DOHH2 (cell line): ENCODE data around the gene TNFRSF6B.

Experiments used
- H3F3A ChIP-seq: fragments of 200-600 bp; sonication (generic), shearing (Covaris generic); 2 replicates; pipeline ENCODE4 v1.6.0; 2016; ENCODE audit warnings: antibody characterized with exemption, mild to moderate bottlenecking; ENCODE audit not compliant: control insufficient read depth, insufficient read depth
- H3K27ac ChIP-seq: fragments of 200-600 bp; sonication (generic); 2 replicates; pipeline ENCODE4 v1.5.1; 2014; ENCODE audit warnings: low read depth, mild to moderate bottlenecking, low read length, moderate library complexity
- H3K27me3 ChIP-seq: fragments of 200-600 bp; sonication (generic); 2 replicates; pipeline ENCODE4 v1.6.1; 2014; ENCODE audit warnings: mild to moderate bottlenecking, low read length, mixed read lengths; ENCODE audit not compliant: control insufficient read depth
- H3K36me3 ChIP-seq: fragments of 200-600 bp; sonication (generic); 2 replicates; pipeline ENCODE4 v1.6.1; 2014; ENCODE audit warnings: mild to moderate bottlenecking, low read length, moderate library complexity, mixed read lengths; ENCODE audit not compliant: control insufficient read depth
- H3K4me1 ChIP-seq: fragments of 200-600 bp; sonication (generic); 2 replicates; pipeline ENCODE4 v1.6.1; 2014; ENCODE audit warnings: mild to moderate bottlenecking, low read length, mixed read lengths; ENCODE audit not compliant: control insufficient read depth
- H3K4me2 ChIP-seq: fragments of 200-600 bp; sonication (generic); 2 replicates; pipeline ENCODE4 v1.6.0; 2014; ENCODE audit warnings: mild to moderate bottlenecking, low read length, moderate library complexity
- H3K4me3 ChIP-seq: fragments of 200-600 bp; sonication (generic); 2 replicates; pipeline ENCODE4 v1.5.1; 2014; ENCODE audit warnings: mild to moderate bottlenecking, low read length, mixed read lengths
- H3K79me2 ChIP-seq: fragments of 200-600 bp; sonication (generic); 2 replicates; pipeline ENCODE4 v1.6.1; 2014; ENCODE audit warnings: mild to moderate bottlenecking, low read length, mixed read lengths; ENCODE audit not compliant: control insufficient read depth
- H3K9me2 ChIP-seq: fragments of 200-600 bp; sonication (generic); replicated peaks from 2 replicates; pipeline ENCODE4 v1.6.1; 2014; ENCODE audit warnings: mild to moderate bottlenecking, low read length, mixed read lengths; ENCODE audit not compliant: control insufficient read depth
- H3K9me3 ChIP-seq: fragments of 200-600 bp; sonication (generic); 2 replicates; pipeline ENCODE4 v1.6.1; 2014; ENCODE audit warnings: antibody characterized with exemption, low read length, mixed read lengths; ENCODE audit not compliant: control insufficient read depth, insufficient read depth
- H4K20me1 ChIP-seq: fragments of 200-600 bp; sonication (generic); 2 replicates; pipeline ENCODE4 v1.6.0; 2014; ENCODE audit warnings: low read depth, mild to moderate bottlenecking, antibody characterized with exemption, low read length, moderate library complexity; ENCODE audit not compliant: control insufficient read depth, insufficient read depth
- CTCF ChIP-seq: fragments of 200-600 bp; sonication (generic); IDR thresholded peaks from one replicate; pipeline ENCODE4 v1.5.1; 2014; ENCODE audit warnings: antibody characterized with exemption, mild to moderate bottlenecking, low read depth, low read length; ENCODE audit not compliant: poor library complexity, severe bottlenecking
- EZH2phosphoT487 ChIP-seq: fragments of 200-600 bp; sonication (generic); IDR thresholded peaks from 2 replicates; pipeline ENCODE4 v1.6.1; 2017; ENCODE audit warnings: borderline replicate concordance, mild to moderate bottlenecking, antibody characterized with exemption, low read length, moderate library complexity, mixed read lengths

TNFRSF6B gene

GRCh38 chr20:63690003-63690897 is 6.2 kb upstream of the TNFRSF6B start:
- H3K9me3 ChIP-seq: no peaks in the 10 kb centered on the region
- H3K4me3 ChIP-seq: no peak overlapping the region
- no peaks in the 10 kb centered on the region for H3K4me1 ChIP-seq
- TF ChIP-seq CTCF (no peak), EZH2phosphoT487 (no peak)
- H3K4me2 ChIP-seq: no peak overlapping the region
- H3K36me3 ChIP-seq: peaks cover 12% of the 10 kb centered on the region
- H3K27me3 ChIP-seq: no peaks in the 10 kb centered on the region
- H3K79me2 ChIP-seq: no peaks in the 10 kb centered on the region
- H3K27ac ChIP-seq: no peak overlapping the region
- H3F3A ChIP-seq: no peaks in the 10 kb centered on the region
- no peaks in the 10 kb centered on the region for H3K9me2 ChIP-seq
- no peaks in the 10 kb centered on the region for H4K20me1 ChIP-seq

- Histone ChIP-seq H3K4me2 (no peak overlapping the region), H3K27ac (no peak overlapping the region), H3K4me1 (no peaks in the 10 kb centered on the region)
These were observed 5.3 kb upstream of the TNFRSF6B start for GRCh38 chr20:63690898-63691710.

GRCh38 chr20:63691711-63692435 is 4.6 kb upstream of the TNFRSF6B start:
- Histone ChIP-seq H3K27me3 (no peaks in the 10 kb centered on the region), H3K4me2 (no peak overlapping the region), H3K36me3 (peaks cover 12% of the 10 kb centered on the region), H3K9me2 (no peaks in the 10 kb centered on the region), H3K9me3 (no peaks in the 10 kb centered on the region), H3K79me2 (no peaks in the 10 kb centered on the region), H3K27ac (no peak overlapping the region), H3K4me1 (no peaks in the 10 kb centered on the region), H3K4me3 (no peak overlapping the region), H3F3A (no peaks in the 10 kb centered on the region), H4K20me1 (no peaks in the 10 kb centered on the region)
- TF ChIP-seq EZH2phosphoT487: no peak

More at GRCh38 chr20:63690898-63691710, 5.3 kb upstream of the TNFRSF6B start:
- Histone ChIP-seq H3F3A (no peaks in the 10 kb centered on the region), H4K20me1 (no peaks in the 10 kb centered on the region), H3K36me3 (peaks cover 12% of the 10 kb centered on the region), H3K79me2 (no peaks in the 10 kb centered on the region), H3K4me3 (no peak overlapping the region), H3K9me2 (no peaks in the 10 kb centered on the region), H3K9me3 (no peaks in the 10 kb centered on the region), H3K27me3 (no peaks in the 10 kb centered on the region)
- TF ChIP-seq CTCF: no peak
- TF ChIP-seq EZH2phosphoT487: no peak
